WTC11 (cell line): ENCODE results near the gene UGT1A1. TPM values are rescaled to one million over a fixed set of nuclear protein-coding genes. Genes with fewer than 3 reads are reported as not detected.

Source experiments
- ATAC-seq: fragments of 200-7000 bp; cut with Tn5 transposase; 2 replicates; pipeline ENCODE4 v1.10.0; 2021; ENCODE audit warnings: mild to moderate bottlenecking, moderate library complexity
- CTCF ChIA-PET: fragments of 300-600 bp; sonication (Branson Sonifier 250); formaldehyde crosslinking; loops from one replicate; lab custom pipeline; 2021; ENCODE audit warnings: antibody characterized with exemption; lab: Charles Lee
- POLR2A ChIA-PET: fragments of 350-600 bp; sonication (Branson Sonifier 250); formaldehyde crosslinking; loops from one replicate; lab custom pipeline; 2021; ENCODE audit warnings: antibody characterized with exemption; lab: Charles Lee
- DNase-seq: peaks from one replicate; pipeline ENCODE4 v3.0.0; 2021; ENCODE audit warnings: low spot score
- H3K27ac Mint-ChIP-seq: 2 replicates; pipeline ENCODE4 v1.8.0; 2021; ENCODE audit warnings: mixed read lengths
- H3K27me3 Mint-ChIP-seq: 2 replicates; pipeline ENCODE4 v1.8.0; 2021; ENCODE audit warnings: low read depth, mild to moderate bottlenecking, moderate library complexity, mixed read lengths
- H3K36me3 Mint-ChIP-seq: 2 replicates; pipeline ENCODE4 v1.8.0; 2021; ENCODE audit warnings: mixed read lengths
- H3K4me1 Mint-ChIP-seq: 2 replicates; pipeline ENCODE4 v1.8.0; 2022; ENCODE audit warnings: mixed read lengths
- H3K4me3 Mint-ChIP-seq: 2 replicates; pipeline ENCODE4 v1.8.0; 2021; ENCODE audit warnings: mild to moderate bottlenecking, moderate library complexity, mixed read lengths
- H3K9me3 Mint-ChIP-seq: 2 replicates; pipeline ENCODE4 v1.8.0; 2021; ENCODE audit warnings: mixed read lengths
- CREB1 ChIP-seq: sonication (generic); formaldehyde crosslinking; IDR thresholded peaks from 2 replicates; pipeline ENCODE4 v1.8.0; 2023; ENCODE audit warnings: mild to moderate bottlenecking, missing genetic modification reagents
- CREM ChIP-seq: sonication (generic); formaldehyde crosslinking; IDR thresholded peaks from 2 replicates; pipeline ENCODE4 v1.8.1; 2022; ENCODE audit warnings: mild to moderate bottlenecking, missing genetic modification reagents, moderate library complexity
- E2F4 ChIP-seq: sonication (generic); formaldehyde crosslinking; IDR thresholded peaks from 2 replicates; pipeline ENCODE4 v1.8.1; 2022; ENCODE audit warnings: low read depth, mild to moderate bottlenecking, moderate library complexity, missing genetic modification reagents, borderline replicate concordance
- FOXJ3 ChIP-seq: sonication (generic); formaldehyde crosslinking; IDR thresholded peaks from 2 replicates; pipeline ENCODE4 v1.9.0; 2021; ENCODE audit warnings: missing genetic modification reagents, mild to moderate bottlenecking, borderline replicate concordance
- GTF2I ChIP-seq: fragments of 250-450 bp; sonication (Bioruptor Pico); conservative IDR thresholded peaks from 2 replicates; pipeline ENCODE4 v1.4.0; 2021; ENCODE audit warnings: mild to moderate bottlenecking
- JAZF1 ChIP-seq: fragments of 250-450 bp; sonication (Bioruptor Pico); IDR thresholded peaks from 2 replicates; pipeline ENCODE4 v1.9.0; 2021; ENCODE audit warnings: moderate library complexity, mild to moderate bottlenecking, inconsistent platforms
- NFATC4 ChIP-seq: fragments of 250-450 bp; sonication (Bioruptor Pico); IDR thresholded peaks from 2 replicates; pipeline ENCODE4 v1.9.0; 2021; ENCODE audit warnings: mild to moderate bottlenecking
- NFYB ChIP-seq: sonication (generic); formaldehyde crosslinking; conservative IDR thresholded peaks from 2 replicates; pipeline ENCODE4 v1.8.0; 2022; ENCODE audit warnings: low read depth, missing genetic modification reagents
- NR3C1 ChIP-seq: sonication (generic); formaldehyde crosslinking; conservative IDR thresholded peaks from 2 replicates; pipeline ENCODE4 v1.8.1; 2023; ENCODE audit warnings: low read depth, mild to moderate bottlenecking, missing genetic modification reagents
- PREB ChIP-seq: sonication (generic); formaldehyde crosslinking; IDR thresholded peaks from 2 replicates; pipeline ENCODE4 v1.8.1; 2022; ENCODE audit warnings: mild to moderate bottlenecking, missing genetic modification reagents, moderate library complexity, borderline replicate concordance
- PRRX2 ChIP-seq: fragments of 250-450 bp; sonication (Bioruptor Pico); IDR thresholded peaks from 2 replicates; pipeline ENCODE4 v1.8.0; 2021; ENCODE audit warnings: mild to moderate bottlenecking
- SMAD4 ChIP-seq: sonication (generic); formaldehyde crosslinking; IDR thresholded peaks from 2 replicates; pipeline ENCODE4 v1.8.0; 2022; ENCODE audit warnings: mild to moderate bottlenecking, missing genetic modification reagents
- TP53 ChIP-seq: sonication (generic); formaldehyde crosslinking; IDR thresholded peaks from 2 replicates; pipeline ENCODE4 v1.8.1; 2023; ENCODE audit warnings: mild to moderate bottlenecking, missing genetic modification reagents
- ZNF232 ChIP-seq: sonication (generic); formaldehyde crosslinking; IDR thresholded peaks from 2 replicates; pipeline ENCODE4 v1.8.0; 2022; ENCODE audit warnings: mild to moderate bottlenecking, missing genetic modification reagents
- ZNF281 ChIP-seq: sonication (generic); formaldehyde crosslinking; IDR thresholded peaks from 2 replicates; pipeline ENCODE4 v1.8.0; 2023; ENCODE audit warnings: mild to moderate bottlenecking, missing genetic modification reagents
- ZNF532 ChIP-seq: fragments of 250-450 bp; sonication (Bioruptor Pico); IDR thresholded peaks from 2 replicates; pipeline ENCODE4 v1.9.0; 2021; ENCODE audit warnings: mild to moderate bottlenecking, borderline replicate concordance
- total RNA-seq: library from RNA; stranded (reverse); gene quantifications from 3 replicates; pipeline ENCODE4 v1.2.3, GENCODE V29; 2021

Gene UGT1A1
- total RNA-seq, 1 experiment from 2014 or later = not detected

DNA sequence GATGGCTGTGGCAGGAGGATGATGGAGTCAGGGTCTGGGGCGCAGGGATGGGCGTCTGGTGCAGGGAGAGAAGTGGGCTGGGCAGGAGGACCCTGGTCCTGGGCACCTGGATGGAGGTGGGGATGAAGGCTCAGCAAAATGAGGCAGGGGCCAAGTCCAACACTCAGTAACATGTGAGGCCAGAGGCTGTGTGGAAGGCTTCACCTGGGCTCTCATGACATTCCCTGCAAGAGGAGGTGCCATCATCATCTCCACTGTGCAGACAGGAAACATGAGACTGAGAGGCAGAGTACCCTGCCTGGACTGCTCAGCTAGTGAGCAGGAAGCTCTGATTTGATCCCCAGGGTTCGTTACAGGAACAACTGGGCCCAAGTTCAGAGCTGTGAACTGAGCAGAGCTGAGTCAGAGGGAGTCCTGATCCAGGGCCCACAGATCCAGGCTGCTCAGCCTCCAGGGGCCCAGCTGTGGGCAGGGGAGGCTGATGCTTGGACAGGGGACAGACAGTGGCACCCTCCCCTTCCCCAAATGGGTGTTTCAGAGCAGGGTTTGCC, 57.4 kb downstream of the UGT1A1 start (continued):
- no peak for TF ChIP-seq CREM
- no peak for TF ChIP-seq TP53 (CRISPR knock-in tag)
- no peak for TF ChIP-seq ZNF281
- TF ChIP-seq NFATC4 = no peak
- no peak for TF ChIP-seq SMAD4
- TF ChIP-seq NR3C1 (CRISPR knock-in tag) = no peak

DNA sequence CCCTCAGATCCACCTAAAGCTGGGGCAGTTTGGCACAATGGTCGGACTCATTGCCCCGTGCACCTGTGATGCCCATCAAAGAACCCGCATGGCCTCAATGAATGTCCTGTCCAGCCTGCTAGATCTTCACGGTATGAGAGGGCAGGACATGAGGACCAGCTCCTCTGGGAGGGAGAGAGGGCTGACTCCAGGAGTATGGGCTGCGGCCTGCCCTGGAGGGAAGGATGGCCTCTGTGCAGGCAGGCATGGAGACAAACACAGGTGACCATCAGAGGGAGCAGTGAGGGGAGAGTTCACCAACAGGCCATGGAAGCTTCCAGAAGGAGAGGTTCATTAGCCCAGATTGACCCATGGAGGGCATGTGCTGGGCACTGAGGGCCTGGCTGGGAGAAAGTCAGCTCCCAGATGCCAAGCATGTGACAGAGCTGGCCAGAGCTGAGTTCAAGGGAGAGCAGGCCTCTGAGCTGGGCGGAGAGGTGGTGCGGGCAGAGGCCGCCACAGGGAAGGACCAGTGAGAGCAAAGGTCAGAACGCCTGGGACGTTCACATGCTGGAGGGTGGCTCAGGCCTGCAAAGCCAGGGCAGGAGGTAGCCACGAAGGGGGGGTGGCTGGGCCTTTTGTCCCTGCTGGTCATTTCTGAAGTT, 58.0 kb downstream of the UGT1A1 start:
- Mint-ChIP-seq H3K27ac (no peak overlapping the region), H3K36me3 (no peaks in the 10 kb centered on the region), H3K4me3 (no peak overlapping the region), H3K9me3 (peaks cover 7% of the 10 kb centered on the region; the same call in 1 of the 2 replicates), H3K27me3 (no peaks in the 10 kb centered on the region), H3K4me1 (no peaks in the 10 kb centered on the region)
- no peak for DNase-seq
- POLR2A ChIA-PET = no interaction called here
- CTCF ChIA-PET = interaction anchor here (1.3 kb wide), 1 partner anchor 15 kb away, joined by 3 read pairs; no protein-coding TSS in a partner anchor
- TF ChIP-seq ZNF281 (no peak), ZNF232 (CRISPR knock-in tag) (no peak), NFATC4 (no peak), NFYB (no peak), ZNF532 (CRISPR knock-in tag) (no peak), E2F4 (CRISPR knock-in tag) (no peak), CREB1 (CRISPR knock-in tag) (no peak), PREB (CRISPR knock-in tag) (no peak), JAZF1 (CRISPR knock-in tag) (no peak), PRRX2 (CRISPR knock-in tag) (no peak), FOXJ3 (CRISPR knock-in tag) (no peak), GTF2I (CRISPR knock-in tag) (no peak)
- TF ChIP-seq, all 79 proteins: peak for 0
- ATAC-seq = no peak
